IPS DF 4.7 (cell line): Measurements from ENCODE around the gene HYI.
"Not testable (repeated sequence)": the region's sequence is repeated elsewhere in the genome, so short reads cannot be mapped to it uniquely, and the experiment has no call there.

Experiments
- DNase-seq: peaks from one replicate; pipeline ENCODE4 v3.0.0-alpha.2; 2013; ENCODE audit warnings: low spot score; ENCODE audit errors: extremely low read depth

HYI gene

DNA sequence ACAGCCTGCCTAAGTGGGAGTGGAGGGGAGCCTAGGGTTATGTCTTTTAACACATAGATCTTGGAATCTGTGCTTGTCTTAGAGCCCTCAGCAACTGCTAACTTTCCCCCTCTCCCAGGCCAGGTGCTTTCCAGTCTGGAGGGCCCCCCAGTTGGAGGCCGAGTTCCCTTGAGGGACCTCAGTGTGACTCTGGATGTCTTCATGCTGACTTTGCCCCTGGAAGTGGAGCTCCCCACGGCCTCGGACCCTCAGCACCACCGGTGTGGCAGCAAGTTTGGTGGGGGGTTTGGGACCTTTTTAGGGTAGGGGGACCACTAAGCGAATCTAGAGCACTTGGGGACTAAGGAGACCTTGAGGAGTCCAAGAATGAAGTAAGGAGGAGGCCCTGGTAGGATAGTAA is 22.9 kb downstream of the HYI start:
- no peak for DNase-seq

DNA sequence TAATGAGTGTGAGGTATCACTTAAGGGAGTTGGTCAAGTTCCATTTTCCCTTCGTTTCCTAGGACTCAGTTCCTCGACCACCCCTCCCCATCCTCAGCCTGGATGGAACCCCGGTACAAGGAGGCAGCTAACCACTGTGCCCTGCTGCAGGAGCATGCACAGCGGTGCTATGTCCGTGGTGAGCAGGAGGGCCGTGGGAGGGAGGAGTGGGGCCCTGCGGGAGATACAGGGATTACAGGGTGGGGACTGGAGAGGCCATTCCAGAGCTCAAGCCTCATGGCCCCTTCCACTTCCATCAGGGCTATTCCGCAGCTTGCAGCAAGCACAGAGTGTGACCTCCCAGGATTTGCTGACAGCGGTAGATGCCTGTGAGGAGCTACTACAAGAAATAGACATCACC is 25.8 kb downstream of the HYI start:
- DNase-seq = no peak

DNA sequence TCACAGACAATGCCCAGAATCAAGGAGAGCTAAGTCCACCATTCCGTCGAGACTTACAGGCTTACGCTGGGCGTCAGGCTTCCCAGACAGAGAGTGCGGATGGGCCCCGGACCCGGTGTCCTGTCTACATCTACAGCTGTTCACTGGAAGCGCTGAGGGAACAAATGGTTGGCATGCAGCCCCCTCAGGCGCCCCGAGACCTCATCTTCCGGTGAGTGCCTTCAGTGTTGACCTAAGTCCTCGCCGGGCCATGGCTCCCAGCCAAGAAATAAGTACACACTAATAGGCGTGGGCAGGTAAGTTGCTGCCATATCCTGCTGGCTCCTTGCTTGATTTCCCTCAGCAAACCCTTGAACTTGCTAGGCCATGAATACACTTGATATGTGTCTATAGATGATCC is 26.2 kb downstream of the HYI start:
- no peak for DNase-seq

DNA sequence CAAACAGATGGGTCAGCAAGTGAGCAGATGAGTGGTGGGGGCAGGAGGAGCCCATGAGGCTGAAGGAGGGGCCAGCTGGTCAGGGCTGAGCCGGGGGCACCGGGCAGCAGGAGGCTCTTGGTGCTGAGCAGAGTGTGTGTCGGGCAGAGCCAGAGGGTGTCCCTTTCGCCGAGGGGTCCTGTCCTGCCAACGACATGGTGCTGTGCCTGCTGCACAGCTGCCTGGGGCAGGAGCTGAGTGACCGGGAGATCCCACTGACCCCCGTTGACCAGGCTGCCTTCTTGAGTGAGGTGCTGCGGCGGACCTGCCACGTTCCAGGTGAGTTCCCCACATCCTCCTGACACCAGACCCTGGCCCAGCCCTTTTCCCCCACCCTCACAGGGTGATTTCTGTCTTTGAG is 27.5 kb downstream of the HYI start:
- no peak for DNase-seq

DNA sequence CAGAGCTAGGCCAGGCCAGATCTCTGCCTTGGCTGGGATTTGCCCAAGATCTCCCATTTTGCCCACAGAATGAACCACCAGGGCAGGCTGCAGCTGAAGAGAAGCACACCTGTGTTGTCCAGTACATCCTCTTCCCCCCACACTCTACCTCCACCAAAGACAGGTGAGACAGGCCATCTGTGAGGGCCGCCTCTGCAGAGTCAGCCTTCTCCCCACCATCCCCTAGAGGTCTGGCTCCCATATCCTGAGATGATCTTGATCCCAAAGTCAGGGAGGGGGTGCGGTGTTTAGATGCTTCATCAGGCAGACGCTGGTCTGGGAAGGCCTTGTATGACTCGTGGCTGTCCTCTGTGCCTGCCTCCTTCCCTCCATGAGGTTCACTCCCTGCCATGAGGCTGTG is 28.7 kb downstream of the HYI start:
- no peak for DNase-seq

DNA sequence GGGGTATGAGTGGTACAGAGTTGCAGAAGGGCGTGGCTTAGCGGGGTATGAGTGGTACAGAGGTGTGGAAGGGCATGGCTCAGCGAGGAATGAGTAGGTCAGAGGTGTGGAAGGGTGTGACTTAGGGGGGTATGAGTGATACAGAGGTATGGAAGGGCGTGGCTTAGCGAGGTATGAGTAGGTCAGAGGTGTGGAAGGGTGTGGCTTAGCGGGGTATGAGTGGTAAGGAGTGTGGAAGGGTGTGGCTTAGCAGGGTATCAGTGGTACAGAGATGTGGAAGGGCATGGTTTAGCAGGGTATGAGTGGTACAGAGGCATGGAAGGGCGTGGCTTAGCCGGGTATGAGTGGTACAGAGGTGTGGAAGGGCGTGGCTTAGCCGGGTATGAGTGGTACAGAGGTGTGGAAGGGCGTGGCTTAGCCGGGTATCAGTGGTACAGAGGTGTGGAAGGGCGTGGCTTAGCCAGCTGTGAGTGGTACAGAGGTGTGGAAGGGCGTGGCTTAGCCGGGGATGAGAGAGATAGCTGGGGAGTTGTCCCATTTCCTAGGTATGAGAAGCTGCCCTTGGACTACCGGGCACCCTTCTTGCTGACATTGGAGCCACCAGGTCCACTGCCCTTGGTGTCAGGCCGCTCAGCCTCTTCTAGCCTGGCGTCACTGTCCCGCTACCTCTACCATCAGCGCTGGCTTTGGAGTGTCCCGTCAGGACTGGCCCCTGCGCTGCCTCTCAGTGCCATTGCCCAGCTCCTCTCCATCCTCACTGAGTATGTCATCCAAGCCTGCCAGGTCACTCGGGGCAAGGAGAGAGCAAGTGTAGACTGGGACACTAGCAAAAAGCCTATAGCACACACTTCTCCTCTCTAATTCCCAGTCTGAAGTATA is 29.8 kb downstream of the HYI start:
- no peak for DNase-seq

DNA sequence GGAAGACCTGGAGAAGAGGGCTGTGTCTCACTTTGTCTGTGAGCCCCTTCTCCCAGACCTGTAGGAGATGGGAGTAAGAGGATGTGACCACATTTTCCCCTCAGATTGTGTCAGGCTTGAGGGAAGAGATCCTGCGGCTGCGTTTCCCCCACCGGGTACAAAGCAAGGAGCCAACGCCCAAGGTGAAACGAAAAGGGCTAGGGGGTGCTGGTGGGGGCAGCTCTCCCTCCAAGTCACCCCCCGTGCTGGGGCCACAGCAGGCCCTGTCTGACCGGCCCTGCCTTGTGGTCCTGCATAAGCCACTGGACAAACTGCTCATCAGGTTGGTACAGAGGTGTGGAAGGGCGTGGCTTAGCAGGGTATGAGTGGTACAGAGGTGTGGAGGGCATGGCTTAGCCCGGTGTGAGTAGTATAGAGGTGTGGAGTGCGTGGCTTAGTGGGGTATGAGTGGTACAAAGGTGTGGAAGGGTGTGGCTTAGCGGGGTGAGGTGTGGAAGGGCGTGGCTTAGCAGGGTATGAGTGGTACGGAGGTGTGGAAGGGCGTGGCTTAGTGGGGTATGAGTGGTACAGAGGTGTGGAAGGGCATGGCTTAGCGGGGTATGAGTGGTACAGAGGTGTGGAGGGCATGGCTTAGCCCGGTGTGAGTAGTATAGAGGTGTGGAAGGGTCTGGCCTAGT is 30.6 kb downstream of the HYI start:
- no peak for DNase-seq

DNA sequence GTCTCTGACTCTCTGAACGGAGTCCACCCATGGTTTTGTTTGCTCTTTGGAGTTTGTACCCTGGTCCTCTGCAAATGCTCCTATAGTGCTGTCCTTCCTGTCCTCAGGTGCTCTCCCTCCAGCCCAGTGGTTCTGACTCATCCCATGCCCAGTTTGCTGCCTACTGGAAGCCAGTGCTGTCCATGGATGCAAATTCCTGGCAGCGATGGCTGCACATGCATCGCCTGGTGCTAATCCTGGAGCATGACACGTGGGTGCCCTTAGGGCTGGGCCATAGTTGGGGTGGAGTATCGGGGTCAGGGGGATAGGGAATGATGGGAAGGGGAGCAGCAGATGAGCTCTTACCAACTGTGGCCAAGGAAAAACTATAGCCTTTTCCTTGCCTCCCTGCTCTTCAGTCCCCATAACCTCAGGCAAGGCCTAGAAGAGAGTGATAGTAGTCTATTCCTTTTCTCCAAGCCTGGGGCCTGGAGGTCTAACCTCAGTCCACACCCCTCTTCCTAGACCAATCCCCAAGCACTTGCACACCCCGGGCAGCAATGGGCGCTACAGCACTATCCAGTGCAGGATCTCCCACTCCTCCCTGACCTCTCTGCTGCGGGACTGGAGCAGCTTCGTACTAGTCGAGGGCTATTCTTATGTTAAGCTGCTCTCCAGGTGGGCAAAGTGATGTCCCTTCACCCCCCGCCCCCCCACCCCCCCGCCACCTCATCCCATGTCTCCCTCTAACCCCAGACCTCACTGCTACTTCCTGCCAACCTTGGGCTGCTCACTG is 31.6 kb downstream of the HYI start:
- DNase-seq = no peak

DNA sequence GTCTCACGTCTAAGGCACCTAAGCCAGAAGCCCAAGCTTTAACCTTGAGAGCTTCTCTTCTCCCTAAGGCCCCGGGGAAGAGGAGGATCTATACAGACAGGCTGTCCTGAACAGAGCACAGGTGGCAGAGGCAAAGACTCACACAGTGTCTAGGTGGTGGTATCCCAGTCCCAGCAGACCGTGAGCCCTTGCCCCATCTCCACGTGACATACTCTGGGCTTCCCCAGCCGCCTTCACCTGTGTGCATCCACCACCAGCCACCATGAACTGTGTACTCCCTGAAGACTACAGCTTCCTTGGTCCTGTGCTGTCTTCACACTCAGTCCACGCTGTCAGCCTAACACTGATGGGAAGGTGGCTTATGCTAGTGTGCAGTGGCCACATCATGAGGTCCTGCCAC is 32.3 kb downstream of the HYI start:
- DNase-seq = no peak

DNA sequence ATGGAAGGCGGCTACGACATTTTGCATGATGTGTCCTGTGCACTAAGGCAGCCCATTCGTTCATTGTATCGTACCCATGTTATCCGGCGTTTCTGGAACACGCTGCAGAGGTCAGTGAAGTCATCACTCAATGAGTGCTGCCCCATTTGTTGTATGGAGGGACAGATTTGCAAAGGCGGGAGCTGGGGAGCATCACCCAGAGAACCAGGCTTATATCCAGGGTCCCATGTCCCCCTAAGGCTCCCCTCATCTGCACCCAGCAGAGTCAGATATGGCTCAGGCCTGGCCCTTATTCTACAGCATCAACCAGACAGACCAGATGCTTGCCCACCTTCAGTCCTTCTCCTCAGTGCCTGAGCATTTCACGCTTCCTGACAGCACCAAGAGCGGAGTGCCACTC is 32.9 kb downstream of the HYI start:
- DNase-seq = no peak

DNA sequence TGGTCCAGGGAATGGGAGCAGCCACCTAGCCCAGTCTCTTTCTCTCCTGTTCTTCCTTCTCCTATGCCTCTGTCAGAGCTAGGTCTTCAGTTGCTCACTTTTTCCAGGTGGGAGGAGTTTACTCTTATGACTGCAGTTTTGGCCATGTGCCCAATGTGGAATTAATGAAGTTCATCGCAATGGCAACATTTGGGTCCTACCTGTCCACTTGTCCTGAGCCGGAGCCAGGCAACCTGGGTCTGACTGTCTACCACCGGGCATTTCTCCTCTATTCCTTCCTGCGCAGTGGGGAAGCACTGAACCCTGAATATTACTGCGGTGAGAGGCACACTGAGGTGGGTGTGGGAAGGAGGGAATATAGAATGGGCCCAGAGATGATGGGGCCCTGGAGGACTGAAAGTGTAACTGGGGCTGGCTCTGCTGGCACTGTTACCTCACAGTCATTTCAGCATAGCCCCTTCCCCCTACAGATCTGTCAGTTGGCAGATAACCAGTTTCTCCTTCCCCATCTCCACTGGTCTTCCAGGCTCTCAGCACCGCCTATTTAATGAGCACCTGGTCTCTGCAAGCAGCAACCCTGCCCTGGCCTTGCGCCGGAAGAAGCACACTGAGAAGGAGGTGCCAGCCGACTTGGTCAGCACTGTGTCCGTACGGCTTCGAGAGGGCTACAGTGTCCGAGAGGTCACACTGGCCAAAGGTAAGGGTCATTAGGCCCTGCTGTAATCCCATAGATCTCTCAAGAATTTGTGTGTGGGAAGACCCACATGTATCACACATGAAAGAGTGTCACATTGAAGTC is 33.9 kb downstream of the HYI start:
- DNase-seq = no peak

DNA sequence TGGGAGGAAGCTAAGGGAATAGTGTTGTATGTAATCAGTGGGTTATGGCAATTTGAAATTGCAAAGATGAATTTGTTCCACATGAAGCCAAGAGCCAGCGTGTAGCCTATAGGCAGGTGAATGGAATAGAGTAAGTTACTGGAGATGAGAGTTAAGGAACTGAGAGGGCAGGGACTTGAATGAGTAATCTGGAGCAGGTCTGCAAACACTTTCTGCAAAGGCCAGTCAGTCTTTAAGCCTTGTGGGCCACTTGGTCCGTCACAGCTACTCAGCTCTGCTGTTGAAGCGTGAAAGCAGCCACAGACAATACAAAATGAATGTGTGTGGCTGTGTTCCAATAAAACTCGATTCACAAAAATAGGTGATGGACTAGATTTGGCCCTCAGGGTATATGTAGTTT is 34.9 kb downstream of the HYI start:
- DNase-seq = no peak

DNA sequence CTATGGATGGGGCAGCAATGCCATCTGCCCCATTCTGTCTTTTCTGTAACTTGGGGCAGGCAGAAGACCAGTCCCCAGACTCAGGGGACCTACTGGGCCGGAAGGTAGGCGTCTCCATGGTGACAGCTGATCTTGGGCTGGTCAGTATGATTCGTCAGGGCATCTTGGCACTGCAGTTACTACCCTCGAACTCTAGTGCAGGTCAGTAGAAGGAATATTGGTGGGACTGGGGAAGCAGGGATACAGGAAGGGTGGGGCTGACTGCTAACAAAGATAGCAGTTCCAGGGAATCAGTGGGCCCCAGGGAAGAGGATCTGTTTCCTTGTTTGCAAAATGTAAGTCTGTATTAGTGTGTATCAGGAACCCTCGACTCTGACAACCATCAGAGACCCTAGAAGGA is 37.8 kb downstream of the HYI start:
- no peak for DNase-seq

DNA sequence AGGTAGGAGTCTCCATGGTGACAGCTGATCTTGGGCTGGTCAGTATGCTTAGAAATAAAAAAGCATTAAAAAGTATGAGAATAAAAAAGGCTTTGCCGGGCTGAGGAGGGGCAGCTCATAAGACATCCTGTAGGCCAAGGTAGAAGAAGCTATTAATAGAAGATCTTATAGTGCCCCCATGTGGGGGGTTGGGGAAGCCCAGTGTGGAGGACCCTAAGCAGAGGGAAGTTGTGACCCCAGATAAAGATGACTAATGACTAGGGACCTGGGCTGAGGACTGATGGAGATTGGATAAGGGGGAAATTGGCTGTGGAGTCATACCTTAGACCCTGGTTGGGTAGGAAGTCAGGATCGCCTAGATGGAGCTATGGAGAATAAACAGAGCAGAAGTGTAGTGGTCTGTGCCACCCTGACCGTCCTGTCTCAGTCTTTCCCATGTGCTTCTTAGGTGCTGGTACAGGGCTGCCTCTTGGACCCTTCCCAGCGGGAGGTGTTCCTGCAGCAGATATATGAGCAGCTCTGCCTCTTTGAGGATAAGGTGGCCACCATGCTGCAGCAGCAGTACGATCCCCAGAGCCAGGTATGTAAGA is 39.0 kb downstream of the HYI start:
- DNase-seq = no peak

DNA sequence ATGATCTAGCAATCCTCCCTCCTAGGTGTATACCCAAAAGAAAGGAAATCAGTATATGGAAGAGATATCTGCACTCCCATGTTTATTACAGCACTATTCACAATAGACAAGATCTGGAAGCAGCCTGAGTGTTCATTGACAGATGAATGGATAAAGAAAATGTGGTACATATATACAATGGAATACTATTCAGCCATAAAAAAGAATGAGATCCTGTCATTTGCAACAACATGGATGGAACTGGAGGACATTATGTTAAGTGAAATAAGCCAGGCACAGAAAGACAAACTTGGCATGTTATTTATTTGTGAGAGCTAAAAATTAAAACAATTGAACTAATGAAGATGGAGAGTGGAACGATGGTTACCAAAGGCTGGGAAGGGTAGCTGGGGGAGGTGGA is 40.3 kb downstream of the HYI start:
- DNase-seq = not testable (repeated sequence)

DNA sequence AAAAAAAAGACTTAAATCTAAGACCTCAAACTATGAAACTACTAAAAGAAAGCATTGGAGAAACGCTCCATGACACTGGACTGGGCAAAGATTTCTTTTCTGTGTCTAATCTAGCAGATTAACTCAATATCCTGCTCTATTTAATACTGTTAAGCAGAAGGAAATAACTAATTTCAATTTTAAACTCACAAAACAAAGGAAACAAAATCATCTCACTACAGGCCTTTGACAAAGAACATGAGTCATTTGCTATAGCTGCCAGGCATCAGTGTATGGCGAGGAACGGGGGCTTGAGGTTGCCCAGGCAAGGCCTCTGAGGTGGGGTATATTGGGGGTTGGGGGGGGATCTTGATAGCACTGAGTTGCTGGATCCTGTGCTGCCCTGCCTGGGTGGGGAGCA is 43.2 kb downstream of the HYI start:
- DNase-seq = no peak

DNA sequence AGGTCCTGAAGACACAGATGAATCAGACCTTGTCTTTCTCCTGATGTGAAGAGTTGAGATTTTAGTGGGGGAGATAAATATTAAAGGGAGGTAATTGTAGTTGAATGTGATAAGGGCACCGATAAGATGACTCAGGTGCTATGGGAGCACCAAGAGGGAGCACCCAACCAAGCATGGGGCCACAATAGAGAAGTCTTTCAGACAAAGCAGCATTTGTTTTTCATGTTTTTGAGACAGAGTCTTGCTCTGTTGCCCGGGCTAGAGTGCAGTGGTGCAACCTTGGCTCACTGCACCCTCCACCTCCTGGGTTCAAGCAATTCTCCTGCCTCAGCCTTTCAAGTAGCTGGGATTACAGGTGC is 47.9 kb downstream of the HYI start:
- DNase-seq = no peak

DNA sequence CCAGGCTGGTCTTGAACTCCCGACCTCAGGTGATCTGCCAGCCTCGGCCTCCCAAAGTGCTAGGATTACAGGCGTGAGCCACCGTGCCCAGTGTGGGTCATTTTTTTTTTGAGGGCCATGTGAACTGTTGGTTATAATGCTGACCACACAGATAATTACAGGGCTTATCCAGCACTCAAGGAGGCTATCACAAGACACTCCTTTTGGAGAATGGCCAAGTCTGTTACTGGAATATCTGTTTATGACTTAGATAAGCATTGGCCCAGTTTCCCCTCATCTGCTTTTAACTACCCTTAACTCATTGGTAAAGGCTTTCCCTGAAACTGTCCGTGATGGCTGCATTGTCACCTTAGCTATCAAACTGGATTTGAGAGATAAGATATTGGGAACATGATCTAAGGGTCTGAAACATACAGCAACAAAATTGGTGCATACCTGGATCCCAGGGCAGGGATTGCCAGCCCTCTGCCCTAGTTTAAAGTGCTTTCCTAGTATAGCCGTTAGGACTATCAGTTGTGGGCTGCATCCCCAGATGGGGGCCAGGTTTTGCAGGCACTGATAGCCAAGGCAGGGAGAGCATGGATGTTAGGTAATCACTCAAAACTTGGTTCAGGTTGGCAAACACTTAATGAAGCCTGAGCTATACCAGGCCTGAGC is 48.4 kb downstream of the HYI start:
- no peak for DNase-seq

DNA sequence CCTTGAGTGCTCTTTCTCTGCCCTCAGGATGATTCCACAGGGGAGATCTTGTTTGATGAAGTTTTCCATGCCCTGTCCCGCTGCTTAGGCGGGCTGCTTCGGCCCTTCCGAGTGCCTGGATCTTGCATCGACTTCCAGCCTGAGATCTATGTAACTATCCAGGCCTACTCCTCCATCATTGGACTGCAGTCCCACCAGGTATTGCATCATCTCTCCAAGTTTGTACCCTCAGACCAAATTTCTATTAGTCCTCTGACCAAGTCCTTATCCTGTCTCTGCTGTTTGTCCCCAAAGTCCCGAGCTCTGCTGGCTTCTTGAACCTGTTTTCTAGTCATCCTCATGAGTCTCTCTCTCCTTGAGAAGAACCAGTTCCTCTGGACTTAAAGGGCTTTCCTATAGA is 49.4 kb downstream of the HYI start:
- DNase-seq = no peak

DNA sequence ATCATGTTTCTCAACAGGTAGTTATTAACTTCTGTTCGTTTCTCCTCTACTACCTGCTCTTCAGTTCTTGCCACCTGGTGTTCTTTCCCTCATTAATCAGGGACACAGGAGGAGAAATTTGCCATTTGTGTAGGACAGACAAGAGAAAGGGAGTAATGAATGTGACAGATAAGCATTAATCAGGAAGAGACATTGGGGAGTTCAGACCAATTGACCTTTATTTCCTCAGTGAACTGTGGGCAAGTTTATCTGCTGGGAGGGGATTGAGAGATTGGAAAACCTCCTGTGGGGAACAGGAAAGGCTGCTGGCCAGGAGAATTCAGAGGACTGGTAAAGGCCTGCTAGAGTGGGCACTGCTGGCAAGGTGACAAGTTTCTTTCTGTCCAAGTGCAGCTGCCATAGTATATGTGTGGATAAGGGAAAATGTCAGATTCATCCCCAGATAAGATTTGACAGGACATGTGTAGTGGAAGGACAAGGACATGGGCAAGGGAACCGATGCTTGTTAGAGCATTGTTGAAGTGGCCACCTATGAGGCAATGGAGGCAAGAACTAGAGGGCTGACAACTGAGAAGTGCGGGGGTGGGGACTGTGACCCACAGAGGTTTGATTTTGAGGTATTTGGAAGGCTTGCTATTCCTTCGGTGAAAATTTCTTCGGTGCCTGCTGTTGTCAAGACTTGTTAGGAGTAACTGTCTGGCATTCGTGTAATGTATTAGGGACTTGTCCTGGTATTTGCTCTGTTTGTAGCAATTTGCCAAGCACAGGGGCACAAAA is 51.5 kb downstream of the HYI start:
- no peak for DNase-seq
